ENCODE data around the gene HCST. TPM values are rescaled to one million over a fixed set of nuclear protein-coding genes. Genes with fewer than 3 reads are reported as not detected.
A peak's percentile ranks its signal among the peaks of the same experiment; 100 is the strongest.
"Not testable (repeated sequence)": the region's sequence is repeated elsewhere in the genome, so short reads cannot be mapped to it uniquely, and the experiment has no call there.

The HCST gene
- total RNA-seq, 1 donor from 2014 or later, result 62.2 TPM

GRCh38 chr19:35901055-35901644 lies 1.2 kb upstream of the HCST start:
- Mint-ChIP-seq H3K27me3 (ENCODE audit: insufficient read depth) (no peaks in the 10 kb centered on the region), H3K27ac (peak overlapping the region; percentile 98), H3K4me3 (peak overlapping the region; percentile 97), H3K4me1 (ENCODE audit: low read depth) (peaks cover 40% of the 10 kb centered on the region), H3K9me3 (no peaks in the 10 kb centered on the region), H3K36me3 (ENCODE audit: low read depth) (peaks cover 23% of the 10 kb centered on the region)
- no peak for DNase-seq (ENCODE audit: low spot score)
- intact Hi-C loops (cut with micrococcal nuclease), result loop anchor here (5.0 kb wide), 1 partner anchor 254 kb away; the partner anchor contains the start of gene COX6B1

GRCh38 chr19:35902870-35903475 lies 644 bp downstream of the HCST start:
- Mint-ChIP-seq H3K4me3 (peak overlapping the region; percentile 88), H3K27me3 (ENCODE audit: insufficient read depth) (no peaks in the 10 kb centered on the region), H3K9me3 (no peaks in the 10 kb centered on the region), H3K27ac (peak overlapping the region; percentile 90), H3K4me1 (ENCODE audit: low read depth) (peaks cover 35% of the 10 kb centered on the region), H3K36me3 (ENCODE audit: low read depth) (peaks cover 9% of the 10 kb centered on the region)
- DNase-seq (ENCODE audit: low spot score), result no peak
- intact Hi-C loops (cut with micrococcal nuclease), result loop anchor here (1.0 to 5.0 kb wide), 4 partner anchors 34 to 256 kb away; partner anchors contain the start of genes ALKBH6, COX6B1 and SDHAF1

- peak overlapping the region; percentile 88 for H3K4me3 Mint-ChIP-seq
- no peaks in the 10 kb centered on the region for H3K27me3 Mint-ChIP-seq (ENCODE audit: insufficient read depth)
- intact Hi-C loops (cut with micrococcal nuclease), result loop anchor here (1.0 to 5.0 kb wide), 3 partner anchors 34 to 256 kb away; partner anchors contain the start of genes COX6B1 and SDHAF1
- H3K36me3 Mint-ChIP-seq (ENCODE audit: low read depth), result peaks cover 5% of the 10 kb centered on the region
- peak overlapping the region; percentile 90 for H3K27ac Mint-ChIP-seq
- H3K4me1 Mint-ChIP-seq (ENCODE audit: low read depth), result peaks cover 35% of the 10 kb centered on the region
- H3K9me3 Mint-ChIP-seq, result no peaks in the 10 kb centered on the region
- DNase-seq (ENCODE audit: low spot score), result peak; percentile 88
These were observed 1.3 kb downstream of the HCST start for GRCh38 chr19:35903550-35904179.

GRCh38 chr19:35904311-35905068 lies 2.2 kb downstream of the HCST start:
- DNase-seq (ENCODE audit: low spot score), result no peak
- H3K9me3 Mint-ChIP-seq, result no peaks in the 10 kb centered on the region
- H3K4me3 Mint-ChIP-seq, result peak overlapping the region; percentile 27
- intact Hi-C loops (cut with micrococcal nuclease), result loop anchor here (5.0 kb wide), 1 partner anchor 257 kb away; the partner anchor contains the start of gene COX6B1
- peaks cover 43% of the 10 kb centered on the region for H3K4me1 Mint-ChIP-seq (ENCODE audit: low read depth)
- H3K27ac Mint-ChIP-seq, result peak overlapping the region; percentile 76
- H3K36me3 Mint-ChIP-seq (ENCODE audit: low read depth), result no peaks in the 10 kb centered on the region
- no peaks in the 10 kb centered on the region for H3K27me3 Mint-ChIP-seq (ENCODE audit: insufficient read depth)

- H3K36me3 Mint-ChIP-seq (ENCODE audit: low read depth), result no peaks in the 10 kb centered on the region
- intact Hi-C loops (cut with micrococcal nuclease), result no loop called here
- no peak overlapping the region for H3K4me3 Mint-ChIP-seq
- H3K4me1 Mint-ChIP-seq (ENCODE audit: low read depth), result peaks cover 46% of the 10 kb centered on the region
- no peaks in the 10 kb centered on the region for H3K27me3 Mint-ChIP-seq (ENCODE audit: insufficient read depth)
- no peaks in the 10 kb centered on the region for H3K9me3 Mint-ChIP-seq
- DNase-seq (ENCODE audit: low spot score), result no peak
- peak overlapping the region; percentile 5 for H3K27ac Mint-ChIP-seq
These were observed 2.9 kb downstream of the HCST start for GRCh38 chr19:35905178-35905727.

GRCh38 chr19:35907377-35907745 lies 5.0 kb downstream of the HCST start:
- H3K27ac Mint-ChIP-seq, result no peak overlapping the region
- no peaks in the 10 kb centered on the region for H3K9me3 Mint-ChIP-seq

GRCh38 chr19:35908010-35908441 lies 5.7 kb downstream of the HCST start, which contains the start of gene TYROBP:
TSS of gene TYROBP (minus strand) at chr19:35908295. CDS start at chr19:35908228, 67 bp downstream.
- DNase-seq (ENCODE audit: low spot score), result no peak
- Mint-ChIP-seq H3K27ac (peak within 1 kb of the TSS; percentile 26), H3K4me1 (ENCODE audit: low read depth) (peaks cover 31% of the 10 kb centered on the region), H3K9me3 (no peaks in the 10 kb centered on the region), H3K36me3 (ENCODE audit: low read depth) (no peaks in the 10 kb centered on the region), H3K27me3 (ENCODE audit: insufficient read depth) (no peaks in the 10 kb centered on the region), H3K4me3 (no peak within 1 kb of the TSS)
- intact Hi-C loops (cut with micrococcal nuclease), result no loop called here

More at GRCh38 chr19:35907377-35907745, 5.0 kb downstream of the HCST start:
- H3K4me1 Mint-ChIP-seq (ENCODE audit: low read depth), result peaks cover 37% of the 10 kb centered on the region
- intact Hi-C loops (cut with micrococcal nuclease), result no loop called here
- no peaks in the 10 kb centered on the region for H3K36me3 Mint-ChIP-seq (ENCODE audit: low read depth)
- no peak for DNase-seq (ENCODE audit: low spot score)
- H3K4me3 Mint-ChIP-seq, result no peak overlapping the region
- H3K27me3 Mint-ChIP-seq (ENCODE audit: insufficient read depth), result no peaks in the 10 kb centered on the region

- Mint-ChIP-seq H3K9me3 (no peaks in the 10 kb centered on the region), H3K27ac (peak overlapping the region; percentile 26), H3K4me1 (ENCODE audit: low read depth) (peaks cover 21% of the 10 kb centered on the region), H3K36me3 (ENCODE audit: low read depth) (no peaks in the 10 kb centered on the region), H3K4me3 (no peak overlapping the region), H3K27me3 (ENCODE audit: insufficient read depth) (no peaks in the 10 kb centered on the region)
- intact Hi-C loops (cut with micrococcal nuclease), result no loop called here
- no peak for DNase-seq (ENCODE audit: low spot score)
These were observed 6.8 kb downstream of the HCST start for GRCh38 chr19:35908973-35909683.

- H3K27ac Mint-ChIP-seq, result no peak overlapping the region
- DNase-seq (ENCODE audit: low spot score), result no peak
- intact Hi-C loops (cut with micrococcal nuclease), result no loop called here
- no peaks in the 10 kb centered on the region for H3K9me3 Mint-ChIP-seq
- no peaks in the 10 kb centered on the region for H3K36me3 Mint-ChIP-seq (ENCODE audit: low read depth)
- H3K4me1 Mint-ChIP-seq (ENCODE audit: low read depth), result peaks cover 16% of the 10 kb centered on the region
- no peaks in the 10 kb centered on the region for H3K27me3 Mint-ChIP-seq (ENCODE audit: insufficient read depth)
- H3K4me3 Mint-ChIP-seq, result no peak overlapping the region
These were observed 7.3 kb downstream of the HCST start for GRCh38 chr19:35909684-35910035.

- H3K4me1 Mint-ChIP-seq (ENCODE audit: low read depth), result peaks cover 11% of the 10 kb centered on the region
- H3K27ac Mint-ChIP-seq; H3K4me3 Mint-ChIP-seq; H3K9me3 Mint-ChIP-seq; H3K36me3 Mint-ChIP-seq (ENCODE audit: low read depth); DNase-seq (ENCODE audit: low spot score); intact Hi-C loops (cut with micrococcal nuclease); H3K27me3 Mint-ChIP-seq (ENCODE audit: insufficient read depth): not testable (repeated sequence)
These were observed 8.0 kb downstream of the HCST start for GRCh38 chr19:35910355-35910754.

GRCh38 chr19:35911173-35911572 lies 8.8 kb downstream of the HCST start:
- no peak overlapping the region for H3K27ac Mint-ChIP-seq
- no peaks in the 10 kb centered on the region for H3K9me3 Mint-ChIP-seq
- no peaks in the 10 kb centered on the region for H3K36me3 Mint-ChIP-seq (ENCODE audit: low read depth)
- intact Hi-C loops (cut with micrococcal nuclease), result no loop called here
- peaks cover 11% of the 10 kb centered on the region for H3K4me1 Mint-ChIP-seq (ENCODE audit: low read depth)
- no peak for DNase-seq (ENCODE audit: low spot score)
- no peak overlapping the region for H3K4me3 Mint-ChIP-seq
- H3K27me3 Mint-ChIP-seq (ENCODE audit: insufficient read depth), result peaks cover 3% of the 10 kb centered on the region

- Mint-ChIP-seq H3K27me3 (ENCODE audit: insufficient read depth) (peaks cover 4% of the 10 kb centered on the region), H3K27ac (no peak overlapping the region), H3K4me3 (no peak overlapping the region), H3K36me3 (ENCODE audit: low read depth) (no peaks in the 10 kb centered on the region), H3K9me3 (no peaks in the 10 kb centered on the region), H3K4me1 (ENCODE audit: low read depth) (peaks cover 11% of the 10 kb centered on the region)
- intact Hi-C loops (cut with micrococcal nuclease), result no loop called here
- no peak for DNase-seq (ENCODE audit: low spot score)
These were observed 9.5 kb downstream of the HCST start for GRCh38 chr19:35911790-35912189.

All from activated T-helper 1 cell treated with anti-CD3 and anti-CD28 coated beads, Interleukin-12 subunit alpha, Interleukin-12 subunit beta, Interleukin-2, Interleukin-4 antibody, amounts not matched to agents 30 ng/mL and 10 ng/mL and 1 ng/mL, durations not matched to agents 14 hours and 24 hours and 36 hours (primary cell).